Endothelial cell of umbilical vein (primary cell): ENCODE results near the gene NSMCE3. TPM values are rescaled to one million over a fixed set of nuclear protein-coding genes. Genes with fewer than 3 reads are reported as not detected.

Source experiments
- BruUV-seq: library from RNA; stranded (reverse); fragments of 400-500 nt; replicated peaks from 2 replicates; lab custom pipeline; 2021; lab: Mats Ljungman, UMichigan
- CTCF ChIA-PET: fragments of 300-600, 350-600 bp; sonication (Branson Sonifier 250); formaldehyde crosslinking; loops from one replicate; lab custom pipeline; 2021; ENCODE audit warnings: antibody characterized with exemption, inconsistent platforms; lab: Charles Lee
- POLR2A ChIA-PET: fragments of 300-600, 350-600 bp; sonication (Branson Sonifier 250); formaldehyde crosslinking; loops from one replicate; lab custom pipeline; 2021; ENCODE audit warnings: antibody characterized with exemption, inconsistent platforms; lab: Charles Lee
- DNase-seq: peaks from one replicate; pipeline ENCODE4 v3.0.0-alpha.2; 2011; ENCODE audit warnings: low read depth, low spot score
- FAIRE-seq: peaks from 2 replicates; lab custom pipeline; 2011; peaks lifted over from hg19 to GRCh38; lab: Jason Lieb, UNC
- H2AFZ ChIP-seq: 2 replicates; pipeline ENCODE4 v1.6.0; 2012; ENCODE audit warnings: low read depth, low read length, control low read depth, inconsistent platforms
- H3K27ac ChIP-seq: 2 replicates; pipeline ENCODE4 v1.5.1; 2011; ENCODE audit warnings: low read depth, mild to moderate bottlenecking, control low read depth, low read length, moderate library complexity; ENCODE audit not compliant: insufficient read depth
- H3K27me3 ChIP-seq, 2 experiments: 2 replicates each; pipeline versions ENCODE4 v1.6.0 to v1.6.1; 2011; ENCODE audit warnings: low read length in 2 of 2, mixed read lengths in 1 of 2; ENCODE audit not compliant: control insufficient read depth in 2 of 2, insufficient read depth in 2 of 2
- H3K36me3 ChIP-seq, 2 experiments: 2 replicates in 1 of 2; 3 replicates in 1 of 2; pipeline ENCODE4 v1.5.1; 2011; ENCODE audit warnings: low read length in 2 of 2, mild to moderate bottlenecking in 1 of 2, moderate library complexity in 1 of 2; ENCODE audit not compliant: control insufficient read depth in 2 of 2, insufficient read depth in 2 of 2; ENCODE audit errors: extremely low read depth in 1 of 2
- H3K4me1 ChIP-seq: 3 replicates; pipeline ENCODE4 v1.5.1; 2011; ENCODE audit warnings: mild to moderate bottlenecking, low read length; ENCODE audit not compliant: control insufficient read depth, insufficient read depth; ENCODE audit errors: extremely low read depth
- H3K4me2 ChIP-seq: 2 replicates; pipeline ENCODE4 v1.6.1; 2011; ENCODE audit warnings: low read length, control low read depth, mixed read lengths; ENCODE audit not compliant: insufficient read depth
- H3K4me3 ChIP-seq, 3 experiments: fragments of 200-600 bp in 1 of 3; sonication (generic), shearing (Covaris generic) in 1 of 3; replicated peaks in 1 of 3; 2 replicates each; pipeline ENCODE4 v1.5.1; 2011 to 2016; ENCODE audit warnings: control low read depth in 3 of 3, low read length in 3 of 3, mild to moderate bottlenecking in 2 of 3, inconsistent platforms in 1 of 3, low read depth in 1 of 3, moderate library complexity in 1 of 3; ENCODE audit not compliant: insufficient read depth in 1 of 3
- H3K79me2 ChIP-seq: 2 replicates; pipeline ENCODE4 v1.6.0; 2012; ENCODE audit warnings: low read length, inconsistent platforms; ENCODE audit not compliant: control insufficient read depth, insufficient read depth
- H3K9ac ChIP-seq: replicated peaks from 2 replicates; pipeline ENCODE3; 2011; ENCODE audit warnings: low read length, control low read depth; ENCODE audit not compliant: insufficient read depth; ENCODE audit errors: extremely low read depth
- H3K9me1 ChIP-seq: replicated peaks from 3 replicates; pipeline ENCODE4 v1.6.0; 2011; ENCODE audit warnings: mild to moderate bottlenecking, low read length; ENCODE audit not compliant: control insufficient read depth, insufficient read depth; ENCODE audit errors: extremely low read depth
- H3K9me3 ChIP-seq: replicated peaks from 2 replicates; pipeline ENCODE4 v1.5.1; 2012; ENCODE audit warnings: low read length, inconsistent platforms; ENCODE audit not compliant: control insufficient read depth, insufficient read depth
- H4K20me1 ChIP-seq: replicated peaks from 2 replicates; pipeline ENCODE3; 2011; ENCODE audit warnings: mild to moderate bottlenecking, low read length; ENCODE audit not compliant: control insufficient read depth, insufficient read depth; ENCODE audit errors: extremely low read depth
- CTCF ChIP-seq, 2 donors: IDR thresholded peaks; 1 replicate in 1 of 2; 2 replicates in 1 of 2; pipeline ENCODE4 v1.5.1; 2011; ENCODE audit warnings: low read length in 2 of 2, mild to moderate bottlenecking in 2 of 2, moderate library complexity in 2 of 2, control low read depth in 1 of 2, inconsistent platforms in 1 of 2, low read depth in 1 of 2; ENCODE audit not compliant: insufficient read depth in 1 of 2; ENCODE audit errors: extremely low read depth in 1 of 2
- EZH2 ChIP-seq: IDR thresholded peaks from 2 replicates; pipeline ENCODE4 v1.6.1; 2012; ENCODE audit warnings: borderline replicate concordance, low read depth, mild to moderate bottlenecking, moderate library complexity, low read length, inconsistent platforms; ENCODE audit not compliant: severe bottlenecking
- FOS ChIP-seq: IDR thresholded peaks from 2 replicates; pipeline ENCODE4 v1.6.1; 2011; ENCODE audit warnings: mild to moderate bottlenecking, low read length, moderate library complexity, borderline replicate concordance; ENCODE audit not compliant: insufficient read depth
- GATA2 ChIP-seq: IDR thresholded peaks from 2 replicates; pipeline ENCODE4 v1.7.0; 2011; ENCODE audit warnings: low read depth, mild to moderate bottlenecking, moderate library complexity, mixed read lengths, low read length; ENCODE audit not compliant: insufficient read length, insufficient read depth
- JUN ChIP-seq: IDR thresholded peaks from 2 replicates; pipeline ENCODE4 v1.6.1; 2011; ENCODE audit warnings: borderline replicate concordance, low read depth; ENCODE audit not compliant: insufficient read length, insufficient read depth
- MAX ChIP-seq: IDR thresholded peaks from 2 replicates; pipeline ENCODE4 v1.6.1; 2011; ENCODE audit not compliant: insufficient read depth, insufficient read length
- MYC ChIP-seq: IDR thresholded peaks from one replicate; pipeline ENCODE4 v1.6.1; 2011; ENCODE audit warnings: mild to moderate bottlenecking, low read depth, low read length
- POLR2A ChIP-seq: IDR thresholded peaks from 2 replicates; pipeline ENCODE4 v1.6.1; 2012; ENCODE audit warnings: low read depth, mild to moderate bottlenecking, control low read depth, low read length
- POLR2AphosphoS5 ChIP-seq: IDR thresholded peaks from 2 replicates; pipeline ENCODE4 v1.6.1; 2012; ENCODE audit warnings: low read depth, mild to moderate bottlenecking, control low read depth, low read length, moderate library complexity; ENCODE audit not compliant: insufficient read depth
- dilution Hi-C: fragments of 300-500 bp; cut with MboI; formaldehyde crosslinking; loops from one replicate; pipeline ENCODE4 v1.15.0; 2019; ENCODE audit warnings: low sequenced_read_pairs; ENCODE audit not compliant: extremely low pct_ligation_motif_present
- intact Hi-C: fragments of 100-400 bp; cut with micrococcal nuclease; formaldehyde crosslinking; loops from one replicate; pipeline ENCODE4 v1.10.0; 2022
- polyA plus RNA-seq, 4 experiments: library from polyadenylated mRNA; depleted of rRNA in 3 of 4; stranded (reverse) in 3 of 4; unstranded in 1 of 4; fragments of >200 nt; gene quantifications; 2 replicates each; pipeline versions ENCODE4 v1.2.1 to v1.2.3, GENCODE V29; 2011 to 2012; ENCODE audit warnings: missing spikeins in 1 of 4
- total RNA-seq: library from RNA; stranded (reverse); gene quantifications from 2 replicates; pipeline ENCODE4 v1.2.3, GENCODE V29; 2021

The NSMCE3 gene
- total and polyA plus RNA-seq, 2 donors (not counting 3 experiments of a cell fraction or from before 2014, with no cell fraction given): 4.5 to 5.8 TPM

DNA sequence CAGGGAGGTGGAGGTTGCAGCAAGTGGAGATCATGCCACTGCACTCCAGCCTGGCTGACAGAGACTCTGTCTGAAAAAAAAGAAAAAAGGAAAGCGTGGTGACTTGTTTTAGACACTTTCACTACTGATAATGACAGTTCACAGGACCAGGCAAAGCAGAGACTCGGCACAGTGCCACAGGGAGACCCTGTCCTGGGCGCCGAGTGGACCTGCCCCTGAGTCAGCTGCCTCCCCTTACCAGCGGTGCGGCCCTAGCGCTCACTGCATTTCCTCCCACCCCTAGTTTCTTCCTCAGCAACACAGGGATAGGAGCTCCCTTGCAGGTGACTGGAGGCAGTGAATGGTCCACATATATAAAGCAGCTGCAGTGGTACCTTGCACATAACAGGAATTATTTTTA is 38.7 kb upstream of the NSMCE3 start:
- DNase-seq: no peak
- dilution Hi-C loops: no loop called here
- CTCF ChIA-PET: no interaction called here
- FAIRE-seq: no peak
- TF ChIP-seq FOS (no peak), EZH2 (no peak), JUN (no peak), MYC (no peak), POLR2A (no peak), GATA2 (no peak), POLR2AphosphoS5 (no peak), MAX (no peak), CTCF (IDR thresholded peaks at IDR 0.05; ENCODE audit: extremely low read depth in 1 of 2, insufficient read depth in 1 of 2, low read depth in 1 of 2, low read length in 2 of 2) (no peak)
- intact Hi-C loops: no loop called here
- Histone ChIP-seq H3K4me1 (no peaks in the 10 kb centered on the region), H3K79me2 (no peaks in the 10 kb centered on the region), H3K9me1 (no peaks in the 10 kb centered on the region), H3K36me3 (no peaks in the 10 kb centered on the region), H2AFZ (no peak overlapping the region), H3K9me3 (no peaks in the 10 kb centered on the region), H4K20me1 (no peaks in the 10 kb centered on the region), H3K27me3 (no peaks in the 10 kb centered on the region), H3K27ac (no peak overlapping the region), H3K9ac (no peak overlapping the region), H3K4me2 (no peak overlapping the region), H3K4me3 (no peak overlapping the region)
- BruUV-seq: no TSS peak
- POLR2A ChIA-PET: no interaction called here
